Ectodermal cell (in vitro differentiated cells): ENCODE measurements around the gene ELAC2.
"Not testable (repeated sequence)": the region's sequence is repeated elsewhere in the genome, so short reads cannot be mapped to it uniquely, and the experiment has no call there.

ENCODE experiments used
- H3K27ac ChIP-seq: 2 replicates; pipeline ENCODE4 v1.7.0; 2013; ENCODE audit warnings: mild to moderate bottlenecking, low read depth, low read length; ENCODE audit not compliant: insufficient read depth, poor library complexity, severe bottlenecking
- H3K27me3 ChIP-seq: 2 replicates; pipeline ENCODE4 v1.7.0; 2013; ENCODE audit warnings: mild to moderate bottlenecking, low read length; ENCODE audit not compliant: insufficient read depth, control insufficient read depth, poor library complexity, severe bottlenecking
- H3K36me3 ChIP-seq: one replicate; pipeline ENCODE4 v1.7.0; 2013; ENCODE audit warnings: low read length; ENCODE audit not compliant: control insufficient read depth, insufficient read depth
- H3K4me1 ChIP-seq: one replicate; pipeline ENCODE4 v1.7.0; 2013; ENCODE audit warnings: low read length; ENCODE audit not compliant: control insufficient read depth, insufficient read depth
- H3K4me3 ChIP-seq: 2 replicates; pipeline ENCODE4 v1.7.0; 2013; ENCODE audit warnings: low read depth, low read length, control low read depth; ENCODE audit not compliant: insufficient read depth
- H3K9me3 ChIP-seq: 2 replicates; pipeline ENCODE4 v1.7.0; 2013; ENCODE audit warnings: mild to moderate bottlenecking, low read length, moderate library complexity; ENCODE audit not compliant: control insufficient read depth
- WGBS, 2 experiments: methylation state at CpG; one replicate each; pipeline ENCODE4 v1.1.7; 2013; ENCODE audit warnings: missing lambda C conversion rate in 2 of 2; 5-methylcytosine and 5-hydroxymethylcytosine counted together

ELAC2 gene

GRCh38 chr17:12990926-12991325, 26.9 kb downstream of the ELAC2 start:
- Histone ChIP-seq H3K4me3 (no peak overlapping the region), H3K36me3 (peaks cover 36% of the 10 kb centered on the region), H3K27ac (no peak overlapping the region), H3K9me3 (no peaks in the 10 kb centered on the region), H3K4me1 (peaks cover 11% of the 10 kb centered on the region), H3K27me3 (no peaks in the 10 kb centered on the region)
- 95 to 98% methylated on average over 12 of the region's 12 CpGs for WGBS, 2 experiments

- H3K4me3 ChIP-seq: no peak overlapping the region
- H3K27ac ChIP-seq: no peak overlapping the region
- H3K36me3 ChIP-seq: peaks cover 29% of the 10 kb centered on the region
- 94 to 95% methylated on average over 25 of the region's 25 CpGs for WGBS, 2 experiments
- H3K4me1 ChIP-seq: peaks cover 11% of the 10 kb centered on the region
- H3K9me3 ChIP-seq: no peaks in the 10 kb centered on the region
- no peaks in the 10 kb centered on the region for H3K27me3 ChIP-seq
These were observed 27.6 kb downstream of the ELAC2 start for GRCh38 chr17:12990041-12990808.

- H3K27ac ChIP-seq: peak overlapping the region; percentile 60
- no peaks in the 10 kb centered on the region for H3K9me3 ChIP-seq
- H3K36me3 ChIP-seq: peaks cover 18% of the 10 kb centered on the region
- no peaks in the 10 kb centered on the region for H3K27me3 ChIP-seq
- peaks cover 11% of the 10 kb centered on the region for H3K4me1 ChIP-seq
- H3K4me3 ChIP-seq: no peak overlapping the region
- WGBS, 2 experiments: 25 to 29% methylated on average over 12 of the region's 12 CpGs
These were observed 30.7 kb downstream of the ELAC2 start for GRCh38 chr17:12987120-12987519.

GRCh38 chr17:12985431-12986293, 32.2 kb downstream of the ELAC2 start:
- Histone ChIP-seq H3K36me3 (peaks cover 7% of the 10 kb centered on the region), H3K4me3 (no peak overlapping the region), H3K27ac (no peak overlapping the region), H3K27me3 (no peaks in the 10 kb centered on the region), H3K9me3 (no peaks in the 10 kb centered on the region), H3K4me1 (peaks cover 11% of the 10 kb centered on the region)
- 95 to 96% methylated on average over 14 of the region's 14 CpGs for WGBS, 2 experiments

- H3K4me3 ChIP-seq: no peak overlapping the region
- H3K4me1 ChIP-seq: peaks cover 11% of the 10 kb centered on the region
- H3K36me3 ChIP-seq: no peaks in the 10 kb centered on the region
- no peaks in the 10 kb centered on the region for H3K27me3 ChIP-seq
- 92 to 94% methylated on average over 21 of the region's 21 CpGs for whole genome bisulfite sequencing, 2 experiments
- H3K9me3 ChIP-seq: no peaks in the 10 kb centered on the region
- H3K27ac ChIP-seq: no peak overlapping the region
These were observed 33.6 kb downstream of the ELAC2 start for GRCh38 chr17:12983991-12984884.

- H3K27me3 ChIP-seq: no peaks in the 10 kb centered on the region
- peaks cover 9% of the 10 kb centered on the region for H3K4me1 ChIP-seq
- no peaks in the 10 kb centered on the region for H3K9me3 ChIP-seq
- no peaks in the 10 kb centered on the region for H3K36me3 ChIP-seq
- no peak overlapping the region for H3K4me3 ChIP-seq
- 95 to 97% methylated on average over 6 of the region's 6 CpGs for WGBS, 2 experiments
- no peak overlapping the region for H3K27ac ChIP-seq
These were observed 35.6 kb downstream of the ELAC2 start for GRCh38 chr17:12982224-12982623.

- no peaks in the 10 kb centered on the region for H3K27me3 ChIP-seq
- 92 to 93% methylated on average over 12 of the region's 12 CpGs for WGBS, 2 experiments
- H3K27ac ChIP-seq: no peak overlapping the region
- H3K4me1 ChIP-seq: no peaks in the 10 kb centered on the region
- no peaks in the 10 kb centered on the region for H3K36me3 ChIP-seq
- no peaks in the 10 kb centered on the region for H3K9me3 ChIP-seq
- H3K4me3 ChIP-seq: no peak overlapping the region
These were observed 37.9 kb downstream of the ELAC2 start for GRCh38 chr17:12979826-12980500.

- Histone ChIP-seq H3K27me3 (peaks cover 4% of the 10 kb centered on the region), H3K27ac (no peak overlapping the region), H3K36me3 (no peaks in the 10 kb centered on the region), H3K9me3 (no peaks in the 10 kb centered on the region), H3K4me3 (no peak overlapping the region), H3K4me1 (no peaks in the 10 kb centered on the region)
- WGBS, 2 experiments: 93 to 96% methylated on average over 5 of the region's 5 CpGs
These were observed 38.6 kb downstream of the ELAC2 start for GRCh38 chr17:12979246-12979645.

GRCh38 chr17:12978787-12979186, 39.0 kb downstream of the ELAC2 start:
- not testable (repeated sequence) for H3K9me3 ChIP-seq, H3K4me1 ChIP-seq, H3K27me3 ChIP-seq, H3K36me3 ChIP-seq, H3K27ac ChIP-seq, H3K4me3 ChIP-seq
- WGBS, 2 experiments: 89 to 95% methylated on average over 6 of the region's 6 CpGs
